M059J (cell line): ENCODE data around the gene DYNLL1. TPM values are rescaled to one million over a fixed set of nuclear protein-coding genes. Genes with fewer than 3 reads are reported as not detected.
A peak's percentile ranks its signal among the peaks of the same experiment; 100 is the strongest.
"Not testable (repeated sequence)": the region's sequence is repeated elsewhere in the genome, so short reads cannot be mapped to it uniquely, and the experiment has no call there.

Experiments
- DNase-seq: peaks from one replicate; pipeline ENCODE4 v3.0.0-alpha.2; 2012; ENCODE audit warnings: low read depth
- total RNA-seq: library from RNA; depleted of rRNA; stranded (reverse); fragments of >200 nt; shearing (Covaris generic); gene quantifications from 2 replicates; pipeline ENCODE4 v1.2.3, GENCODE V29; 2014; rRNA removed

Gene DYNLL1
- 529 and 605 TPM in 2 replicates for total RNA-seq

GRCh38 chr12:120495731-120496412 lies at the start of gene DYNLL1:
Gene DYNLL1, plus strand, starts transcription at chr12:120496113. Its CDS starts 309 bp downstream, at chr12:120496422.
- peak; percentile 92 for DNase-seq

- not testable (repeated sequence) for DNase-seq
These were observed 49.1 kb upstream of the DYNLL1 start for GRCh38 chr12:120446844-120447178.

GRCh38 chr12:120447992-120448391 lies 47.9 kb upstream of the DYNLL1 start:
- DNase-seq: no peak

GRCh38 chr12:120452524-120452923 lies 43.4 kb upstream of the DYNLL1 start:
- DNase-seq: peak; percentile 26

- no peak for DNase-seq
These were observed 42.7 kb upstream of the DYNLL1 start for GRCh38 chr12:120453060-120453750.

- DNase-seq: peak; percentile 35
These were observed 41.9 kb upstream of the DYNLL1 start for GRCh38 chr12:120453977-120454376.

GRCh38 chr12:120455302-120455701 lies 40.6 kb upstream of the DYNLL1 start:
- DNase-seq: no peak

GRCh38 chr12:120457133-120457532 lies 38.8 kb upstream of the DYNLL1 start:
- no peak for DNase-seq

- no peak for DNase-seq
These were observed 35.8 kb upstream of the DYNLL1 start for GRCh38 chr12:120460157-120460556.

GRCh38 chr12:120462099-120462640 lies 33.7 kb upstream of the DYNLL1 start:
- no peak for DNase-seq

GRCh38 chr12:120463712-120464111 lies 32.2 kb upstream of the DYNLL1 start:
- no peak for DNase-seq

GRCh38 chr12:120465756-120466155 lies 30.2 kb upstream of the DYNLL1 start:
- DNase-seq: no peak

- peak; percentile 42 for DNase-seq
These were observed 29.2 kb upstream of the DYNLL1 start for GRCh38 chr12:120466560-120467315.

- no peak for DNase-seq
These were observed 28.5 kb upstream of the DYNLL1 start for GRCh38 chr12:120467439-120467838.

- peak; percentile 70 for DNase-seq
These were observed 27.5 kb upstream of the DYNLL1 start for GRCh38 chr12:120468325-120468820.

GRCh38 chr12:120468821-120469449 lies 27.0 kb upstream of the DYNLL1 start:
- peak; percentile 13 for DNase-seq

GRCh38 chr12:120469450-120470149 lies 26.3 kb upstream of the DYNLL1 start, which contains the start of gene SRSF9:
Gene SRSF9, minus strand, starts transcription at chr12:120469748. Its CDS starts 139 bp downstream, at chr12:120469609.
- peak; percentile 93 for DNase-seq

- peak; percentile 31 for DNase-seq
These were observed 25.6 kb upstream of the DYNLL1 start for GRCh38 chr12:120470150-120470784.

GRCh38 chr12:120472521-120472920 lies 23.4 kb upstream of the DYNLL1 start:
- DNase-seq: no peak
